NB4 (cell line): Measurements from ENCODE around the gene WDR81.
"Not testable (repeated sequence)": the region's sequence is repeated elsewhere in the genome, so short reads cannot be mapped to it uniquely, and the experiment has no call there.

Experiments
- DNase-seq: peaks from one replicate; pipeline ENCODE4 v3.0.0; 2010; ENCODE audit warnings: low read depth
- H3K4me3 ChIP-seq: one replicate; pipeline ENCODE4 v1.5.1; 2011; ENCODE audit warnings: mild to moderate bottlenecking, low read depth, low read length, moderate library complexity
- CTCF ChIP-seq: IDR thresholded peaks from one replicate; pipeline ENCODE4 v1.5.1; 2012; ENCODE audit warnings: low read depth, low read length
- MAX ChIP-seq: IDR thresholded peaks from 2 replicates; pipeline ENCODE4 v1.6.1; 2011; ENCODE audit warnings: low read depth, low read length
- MYC ChIP-seq: IDR thresholded peaks from 2 replicates; pipeline ENCODE4 v1.6.1; 2011; ENCODE audit warnings: low read depth, low read length
- POLR2A ChIP-seq: IDR thresholded peaks from 2 replicates; pipeline ENCODE4 v1.6.1; 2011; ENCODE audit warnings: mild to moderate bottlenecking; ENCODE audit not compliant: insufficient read length; ENCODE audit errors: extremely low read depth

WDR81 gene

GRCh38 chr17:1762901-1763898 lies 38.7 kb downstream of the WDR81 start:
- peak; percentile 62 for DNase-seq
- no peak for TF ChIP-seq CTCF
- peak; percentile 86 for TF ChIP-seq MYC
- peak; percentile 84 for TF ChIP-seq MAX
- H3K4me3 ChIP-seq: no peak overlapping the region

GRCh38 chr17:1764284-1764683 lies 39.8 kb downstream of the WDR81 start:
- DNase-seq: peak; percentile 74
- no peak for TF ChIP-seq POLR2A
- TF ChIP-seq MAX: peak; percentile 93
- TF ChIP-seq MYC: peak; percentile 91
- TF ChIP-seq CTCF: no peak

GRCh38 chr17:1764705-1765104 lies 40.2 kb downstream of the WDR81 start:
- not testable (repeated sequence) for DNase-seq, H3K4me3 ChIP-seq

More at GRCh38 chr17:1764284-1764683, 39.8 kb downstream of the WDR81 start:
- no peak overlapping the region for H3K4me3 ChIP-seq

- TF ChIP-seq MAX (no peak), POLR2A (no peak), MYC (no peak), CTCF (no peak)
- DNase-seq: no peak
- H3K4me3 ChIP-seq: no peak overlapping the region
These were observed 41.1 kb downstream of the WDR81 start for GRCh38 chr17:1765576-1765975.

- no peak for TF ChIP-seq POLR2A
- H3K4me3 ChIP-seq: no peak overlapping the region
- no peak for DNase-seq
These were observed 42.1 kb downstream of the WDR81 start for GRCh38 chr17:1766382-1767135.

GRCh38 chr17:1767358-1767757 lies 42.9 kb downstream of the WDR81 start:
- no peak overlapping the region for H3K4me3 ChIP-seq
- no peak for DNase-seq
- TF ChIP-seq MYC (no peak), MAX (no peak), CTCF (no peak), POLR2A (no peak)
